GM23338 (cell line): Measurements from ENCODE around the gene SLC26A1. TPM values are rescaled to one million over a fixed set of nuclear protein-coding genes. Genes with fewer than 3 reads are reported as not detected.

Experiments used
- ATAC-seq: fragments of 200-7000 bp; cut with Tn5 transposase; 3 replicates; pipeline ENCODE4 v1.9.1; 2020
- DNase-seq: peaks from one replicate; pipeline ENCODE4 v3.0.0-alpha.2; 2015; ENCODE audit warnings: low spot score
- H2AFZ ChIP-seq: fragments of 200-600 bp; sonication (generic); 2 replicates; pipeline ENCODE4 v1.8.0; 2016; ENCODE audit warnings: antibody characterized with exemption, mild to moderate bottlenecking, moderate library complexity
- H3F3A ChIP-seq: fragments of 200-600 bp; sonication (generic); replicated peaks from 2 replicates; pipeline ENCODE4 v1.8.0; 2017; ENCODE audit warnings: antibody characterized with exemption, mixed run types, low read depth
- H3K27ac ChIP-seq: fragments of 200-600 bp; sonication (generic); 2 replicates; pipeline ENCODE4 v1.6.1; 2016; ENCODE audit warnings: low read depth
- H3K27me3 ChIP-seq: fragments of 200-600 bp; sonication (generic); 2 replicates; pipeline ENCODE4 v1.8.0; 2016; ENCODE audit warnings: mild to moderate bottlenecking, mixed run types, moderate library complexity; ENCODE audit not compliant: insufficient read depth
- H3K36me3 ChIP-seq: fragments of 200-600 bp; sonication (generic); 2 replicates; pipeline ENCODE4 v1.8.0; 2016; ENCODE audit warnings: mild to moderate bottlenecking; ENCODE audit not compliant: insufficient read depth
- H3K4me1 ChIP-seq: fragments of 200-600 bp; sonication (generic); 2 replicates; pipeline ENCODE4 v1.8.0; 2016; ENCODE audit warnings: mild to moderate bottlenecking, moderate library complexity; ENCODE audit not compliant: insufficient read depth
- H3K4me2 ChIP-seq: fragments of 200-600 bp; sonication (generic); 2 replicates; pipeline ENCODE4 v1.7.1; 2017; ENCODE audit warnings: mixed run types
- H3K4me3 ChIP-seq: fragments of 200-600 bp; sonication (generic); 2 replicates; pipeline ENCODE4 v1.6.1; 2016; ENCODE audit warnings: mixed run types
- H3K79me2 ChIP-seq: fragments of 200-600 bp; sonication (generic); replicated peaks from 2 replicates; pipeline ENCODE4 v1.8.0; 2017; ENCODE audit warnings: mild to moderate bottlenecking; ENCODE audit not compliant: insufficient read depth
- H3K9me2 ChIP-seq: fragments of 200-600 bp; sonication (generic); 2 replicates; pipeline ENCODE4 v1.8.0; 2017; ENCODE audit not compliant: insufficient read depth
- H4K20me1 ChIP-seq: fragments of 200-600 bp; sonication (generic); replicated peaks from 2 replicates; pipeline ENCODE4 v1.8.0; 2017; ENCODE audit warnings: mild to moderate bottlenecking; ENCODE audit not compliant: insufficient read depth
- H3K27ac Mint-ChIP-seq: 2 replicates; pipeline ENCODE4 v1.8.0; 2020; ENCODE audit warnings: inconsistent platforms, mild to moderate bottlenecking, moderate library complexity, mixed read lengths
- H3K27me3 Mint-ChIP-seq: 3 replicates; pipeline ENCODE4 v1.8.0; 2022; ENCODE audit warnings: low read depth, mild to moderate bottlenecking, moderate library complexity, mixed read lengths, inconsistent platforms; ENCODE audit not compliant: insufficient read depth, poor library complexity
- H3K36me3 Mint-ChIP-seq: 3 replicates; pipeline ENCODE4 v1.8.0; 2021; ENCODE audit warnings: low read depth, mild to moderate bottlenecking, inconsistent platforms, moderate library complexity, mixed read lengths
- H3K4me1 Mint-ChIP-seq: 3 replicates; pipeline ENCODE4 v1.8.0; 2020; ENCODE audit warnings: mild to moderate bottlenecking, inconsistent platforms, mixed read lengths
- H3K4me3 Mint-ChIP-seq: 3 replicates; pipeline ENCODE4 v1.8.0; 2021; ENCODE audit warnings: moderate library complexity, mild to moderate bottlenecking, inconsistent platforms, mixed read lengths
- H3K9me3 Mint-ChIP-seq: 3 replicates; pipeline ENCODE4 v1.8.0; 2020; ENCODE audit warnings: moderate library complexity, mild to moderate bottlenecking, inconsistent platforms, mixed read lengths
- CREB1 ChIP-seq: fragments of 250-450 bp; sonication (Bioruptor Pico); IDR thresholded peaks from 2 replicates; pipeline ENCODE4 v1.5.0; 2020; ENCODE audit warnings: low read depth, mild to moderate bottlenecking, moderate library complexity
- CTCF ChIP-seq, 2 experiments: fragments of 200-600 bp in 1 of 2; sonication (generic) in 1 of 2; conservative IDR thresholded peaks; 2 replicates each; pipeline versions ENCODE4 v1.5.1 to v1.6.1; 2016 to 2017; ENCODE audit warnings: antibody characterized with exemption in 2 of 2, low read depth in 2 of 2, mild to moderate bottlenecking in 2 of 2, moderate library complexity in 1 of 2
- ETS1 ChIP-seq: IDR thresholded peaks from 2 replicates; pipeline ENCODE4 v1.6.1; 2016; ENCODE audit warnings: antibody characterized with exemption
- JUNB ChIP-seq: IDR thresholded peaks from one replicate; pipeline ENCODE4 v1.6.1; 2016; ENCODE audit warnings: antibody characterized with exemption; ENCODE audit not compliant: unreplicated experiment
- NANOG ChIP-seq: IDR thresholded peaks from 2 replicates; pipeline ENCODE4 v1.6.1; 2016; ENCODE audit warnings: antibody characterized with exemption, borderline replicate concordance
- POLR2AphosphoS5 ChIP-seq: IDR thresholded peaks from 2 replicates; pipeline ENCODE4 v1.6.1; 2016; ENCODE audit warnings: antibody characterized with exemption, low read depth
- REST ChIP-seq: IDR thresholded peaks from one replicate; pipeline ENCODE4 v1.6.1; 2018; ENCODE audit warnings: antibody characterized with exemption; ENCODE audit not compliant: unreplicated experiment
- STAT1 ChIP-seq: IDR thresholded peaks from one replicate; pipeline ENCODE4 v1.6.1; 2016; ENCODE audit warnings: antibody characterized with exemption; ENCODE audit not compliant: unreplicated experiment
- ZNF114 ChIP-seq: fragments of 250-450 bp; sonication (Bioruptor Pico); IDR thresholded peaks from 2 replicates; pipeline ENCODE4 v1.5.0; 2020; ENCODE audit warnings: mild to moderate bottlenecking, moderate library complexity
- polyA plus RNA-seq: library from polyadenylated mRNA; unstranded; fragments of >200 nt; fragmentation: Nextera tagmentation; extraction: Ambion mirVana; gene quantifications from 2 replicates; pipeline ENCODE4 v1.2.1, GENCODE V29; 2016
- total RNA-seq: library from RNA; depleted of rRNA; stranded (reverse); fragments of >200 nt; shearing (Covaris generic); gene quantifications from 2 replicates; pipeline ENCODE4 v1.2.3, GENCODE V29; 2014

Gene SLC26A1
- total and polyA plus RNA-seq, 2 experiments from 2014 or later: 0.10 to 0.27 TPM

GRCh38 chr4:1011666-1012033, 18.4 kb upstream of the SLC26A1 start:
- Mint-ChIP-seq H3K9me3 (peaks cover 7% of the 10 kb centered on the region; the same call in 2 of the 3 replicates), H3K27ac (no peak overlapping the region), H3K27me3 (peaks cover 38% of the 10 kb centered on the region), H3K4me1 (peaks cover 8% of the 10 kb centered on the region; the same call in 2 of the 3 replicates), H3K4me3 (no peak overlapping the region), H3K36me3 (no peaks in the 10 kb centered on the region; the same call in 2 of the 3 replicates)
- 0 out of 2 replicates have a peak, but pooled peaks cover 3% of the 10 kb centered on the region for H3K79me2 ChIP-seq
- H3K27ac ChIP-seq: no peak overlapping the region
- DNase-seq: no peak
- no peak overlapping the region for H3K4me3 ChIP-seq
- peaks cover 41% of the 10 kb centered on the region for H3K27me3 ChIP-seq
- TF ChIP-seq JUNB (no peak), NANOG (no peak), CREB1 (CRISPR knock-in tag) (no peak), ETS1 (no peak)
- H3K9me2 ChIP-seq: no peaks in the 10 kb centered on the region
- no peak for ATAC-seq
- H3F3A ChIP-seq: 0 out of 2 replicates have a peak, but pooled peaks cover 5% of the 10 kb centered on the region
- peaks cover 6% of the 10 kb centered on the region; the same call in 1 of the 2 replicates for H4K20me1 ChIP-seq
- H2AFZ ChIP-seq: no peak overlapping the region
- H3K4me1 ChIP-seq: peaks cover 5% of the 10 kb centered on the region; the same call in 1 of the 2 replicates
- H3K36me3 ChIP-seq: no peaks in the 10 kb centered on the region
- no peak overlapping the region for H3K4me2 ChIP-seq

GRCh38 chr4:1011022-1011665, 17.9 kb upstream of the SLC26A1 start, which contains the start of gene FGFRL1:
FGFRL1 (plus strand) TSS chr4:1011626; CDS start chr4:1012486, 860 bp downstream.
- no peak for TF ChIP-seq CTCF (conservative IDR thresholded peaks at IDR 0.05; ENCODE audit: low read depth in 2 of 2)
- 0 out of 2 replicates have a peak, but pooled peaks have one; percentile 11 for TF ChIP-seq POLR2AphosphoS5
- TF ChIP-seq ZNF114 (CRISPR knock-in tag): no peak
- no peak for TF ChIP-seq REST
- TF ChIP-seq STAT1: no peak
- H2AFZ ChIP-seq: no peak within 1 kb of the TSS
- no peaks in the 10 kb centered on the region; the same call in 2 of the 3 replicates for H3K36me3 Mint-ChIP-seq

More at GRCh38 chr4:1011022-1011665, 17.9 kb upstream of the SLC26A1 start, which contains the start of gene FGFRL1:
- DNase-seq (peak; percentile 91), ATAC-seq (peak; percentile 11)
- H3K4me1 ChIP-seq: peaks cover 5% of the 10 kb centered on the region; the same call in 1 of the 2 replicates
- H3F3A ChIP-seq: 0 out of 2 replicates have a peak, but pooled peaks cover 5% of the 10 kb centered on the region
- H3K4me3 ChIP-seq: peak within 1 kb of the TSS; percentile 66
- no peaks in the 10 kb centered on the region for H3K36me3 ChIP-seq
- no peak within 1 kb of the TSS for H3K27ac ChIP-seq
- Mint-ChIP-seq H3K9me3 (peaks cover 7% of the 10 kb centered on the region; the same call in 2 of the 3 replicates), H3K4me1 (peaks cover 8% of the 10 kb centered on the region; the same call in 2 of the 3 replicates), H3K27me3 (peaks cover 42% of the 10 kb centered on the region), H3K4me3 (peak within 1 kb of the TSS; percentile 69), H3K27ac (no peak within 1 kb of the TSS)
- 0 out of 2 replicates have a peak, but pooled peaks cover 3% of the 10 kb centered on the region for H3K79me2 ChIP-seq
- H4K20me1 ChIP-seq: peaks cover 6% of the 10 kb centered on the region; the same call in 1 of the 2 replicates
- peaks cover 46% of the 10 kb centered on the region for H3K27me3 ChIP-seq
- H3K4me2 ChIP-seq: peak within 1 kb of the TSS; percentile 91
- no peaks in the 10 kb centered on the region for H3K9me2 ChIP-seq
